A549 (cell line): ENCODE measurements around the gene MAPT. TPM values are rescaled to one million over a fixed set of nuclear protein-coding genes. Genes with fewer than 3 reads are reported as not detected.
A peak's percentile ranks its signal among the peaks of the same experiment; 100 is the strongest.

Experiments used
- ATAC-seq, 2 experiments: fragments of 200-7000 bp in 1 of 2; fragments of >200 bp in 1 of 2; cut with Nextera tagmentation in 1 of 2; cut with Tn5 transposase in 1 of 2; 3 replicates each; pipeline versions ENCODE4 v1.8.0 to v1.9.1; 2018 to 2020; ENCODE audit warnings: mild to moderate bottlenecking in 1 of 2, moderate library complexity in 1 of 2
- CTCF ChIA-PET: fragments of 300-600 bp; sonication (Branson Sonifier 250); formaldehyde crosslinking; extraction: SDS; loops from one replicate; lab custom pipeline; 2021; ENCODE audit warnings: antibody characterized with exemption, inconsistent platforms; lab: Yijun Ruan, JAX
- POLR2A ChIA-PET: fragments of 350-600 bp; formaldehyde crosslinking; extraction: SDS; loops from one replicate; lab custom pipeline; 2021; ENCODE audit warnings: antibody characterized with exemption, inconsistent platforms; lab: Yijun Ruan, JAX
- DNase-seq, 2 experiments: peaks; one replicate each; pipeline versions ENCODE4 v3.0.0 to v3.0.0-alpha.2; 2011 to 2016; ENCODE audit warnings: low read depth in 1 of 2, low spot score in 1 of 2
- FAIRE-seq: peaks from 2 replicates; lab custom pipeline; 2011; peaks lifted over from hg19 to GRCh38; lab: Jason Lieb, UNC
- H3K27ac ChIP-seq, 2 experiments: fragments of >200 bp; sonication (Bioruptor Twin); formaldehyde crosslinking; 3 replicates each; pipeline ENCODE4 v1.5.1; 2016 to 2017
- H3K4me1 ChIP-seq: fragments of >200 bp; sonication (Bioruptor Twin); formaldehyde crosslinking; 3 replicates; pipeline ENCODE4 v1.6.1; 2016
- H3K4me2 ChIP-seq: fragments of >200 bp; sonication (Bioruptor Twin); formaldehyde crosslinking; 3 replicates; pipeline ENCODE4 v1.6.1; 2016
- H3K4me3 ChIP-seq: fragments of >200 bp; sonication (Bioruptor Twin); formaldehyde crosslinking; 3 replicates; pipeline ENCODE4 v1.5.1; 2016
- H3K9me3 ChIP-seq: fragments of >200 bp; sonication (Bioruptor Twin); formaldehyde crosslinking; 3 replicates; pipeline ENCODE4 v1.6.1; 2016
- BHLHE40 ChIP-seq: IDR thresholded peaks from 2 replicates; pipeline ENCODE4 v1.6.1; 2012; ENCODE audit warnings: low read depth, low read length, inconsistent platforms
- CHD4 ChIP-seq: fragments of 200-600 bp; sonication (generic); IDR thresholded peaks from 2 replicates; pipeline ENCODE4 v1.6.1; 2016; ENCODE audit warnings: antibody characterized with exemption, mild to moderate bottlenecking, borderline replicate concordance
- EHF ChIP-seq: fragments of 250-450 bp; sonication (Bioruptor Pico); IDR thresholded peaks from 2 replicates; pipeline ENCODE4 v1.5.0; 2020; ENCODE audit warnings: mild to moderate bottlenecking
- EHMT2 ChIP-seq: fragments of 200-600 bp; sonication (generic); IDR thresholded peaks from 2 replicates; pipeline ENCODE4 v1.6.1; 2016; ENCODE audit warnings: antibody characterized with exemption, low read depth, mild to moderate bottlenecking, moderate library complexity
- EP300 ChIP-seq, 2 experiments: fragments of >200 bp; sonication (Bioruptor Twin); formaldehyde crosslinking; IDR thresholded peaks; 2 replicates in 1 of 2; 3 replicates in 1 of 2; pipeline ENCODE4 v1.6.1; 2016 to 2017
- ESRRA ChIP-seq: fragments of 150-350 bp; IDR thresholded peaks from 2 replicates; pipeline ENCODE4 v1.6.1; 2014; ENCODE audit warnings: mild to moderate bottlenecking, low read length, borderline replicate concordance
- FOSL2 ChIP-seq, 2 experiments: fragments of 450-650 bp in 1 of 2; fragments of >200 bp in 1 of 2; sonication (Bioruptor Twin) in 1 of 2; formaldehyde crosslinking; IDR thresholded peaks; 2 replicates each; pipeline versions ENCODE4 v1.5.0 to v1.6.1; 2016 to 2020; ENCODE audit warnings: mild to moderate bottlenecking in 1 of 2, moderate library complexity in 1 of 2
- FOXS1 ChIP-seq: fragments of 250-450 bp; sonication (Bioruptor Pico); IDR thresholded peaks from 2 replicates; pipeline ENCODE4 v1.5.0; 2020; ENCODE audit warnings: mild to moderate bottlenecking, moderate library complexity
- HDAC2 ChIP-seq: fragments of 200-600 bp; sonication (generic); IDR thresholded peaks from 2 replicates; pipeline ENCODE4 v1.6.1; 2016
- HOXA7 ChIP-seq: fragments of 250-450 bp; sonication (Bioruptor Pico); IDR thresholded peaks from 2 replicates; pipeline ENCODE4 v1.5.0; 2020; ENCODE audit warnings: mild to moderate bottlenecking, moderate library complexity
- HOXB5 ChIP-seq: fragments of 250-450 bp; sonication (Bioruptor Pico); IDR thresholded peaks from 2 replicates; pipeline ENCODE4 v1.5.0; 2020; ENCODE audit warnings: mild to moderate bottlenecking, moderate library complexity
- KDM1A ChIP-seq: fragments of 200-600 bp; sonication (generic); IDR thresholded peaks from 2 replicates; pipeline ENCODE4 v1.6.1; 2016; ENCODE audit warnings: low read depth, mild to moderate bottlenecking
- MAZ ChIP-seq: fragments of 150-350 bp; IDR thresholded peaks from 2 replicates; pipeline ENCODE4 v1.6.1; 2014; ENCODE audit warnings: antibody characterized with exemption, low read depth, low read length, borderline replicate concordance
- NFE2L2 ChIP-seq: fragments of 150-350 bp; conservative IDR thresholded peaks from 2 replicates; pipeline ENCODE4 v1.6.1; 2014; ENCODE audit warnings: low read length
- NPAS2 ChIP-seq: fragments of 250-450 bp; sonication (Bioruptor Pico); IDR thresholded peaks from 2 replicates; pipeline ENCODE4 v1.8.0; 2022; ENCODE audit warnings: mild to moderate bottlenecking, moderate library complexity, borderline replicate concordance
- NR3C1 ChIP-seq: fragments of >200 bp; sonication (Bioruptor Twin); formaldehyde crosslinking; IDR thresholded peaks from 3 replicates; pipeline ENCODE4 v1.6.1; 2017
- POLR2AphosphoS2 ChIP-seq: conservative IDR thresholded peaks from 2 replicates; pipeline ENCODE4 v1.6.1; 2012; ENCODE audit warnings: low read length, improper control_type of control experiment, inconsistent platforms
- RARB ChIP-seq: fragments of 250-450 bp; sonication (Bioruptor Pico); IDR thresholded peaks from 2 replicates; pipeline ENCODE4 v1.8.0; 2021; ENCODE audit warnings: mild to moderate bottlenecking, moderate library complexity
- RCOR1 ChIP-seq: fragments of 150-350 bp; IDR thresholded peaks from 2 replicates; pipeline ENCODE4 v1.6.1; 2014; ENCODE audit warnings: antibody characterized with exemption, low read length, low read depth
- RFX5 ChIP-seq: fragments of 450-650 bp; IDR thresholded peaks from 2 replicates; pipeline ENCODE4 v1.7.1; 2014; ENCODE audit warnings: antibody characterized with exemption, mild to moderate bottlenecking, moderate library complexity
- TFCP2L1 ChIP-seq: fragments of 250-450 bp; sonication (Bioruptor Pico); IDR thresholded peaks from 2 replicates; pipeline ENCODE4 v1.5.0; 2021; ENCODE audit warnings: mild to moderate bottlenecking
- TP53 ChIP-seq: fragments of 250-450 bp; sonication (Bioruptor Pico); IDR thresholded peaks from 2 replicates; pipeline ENCODE4 v1.5.0; 2021; ENCODE audit warnings: mild to moderate bottlenecking, moderate library complexity
- ZSCAN20 ChIP-seq: fragments of 250-450 bp; sonication (Bioruptor Pico); IDR thresholded peaks from 2 replicates; pipeline ENCODE4 v1.8.0; 2022; ENCODE audit warnings: mild to moderate bottlenecking, moderate library complexity
- WGBS: methylation state at CpG from one replicate; pipeline ENCODE4 v1.1.6; 2017; ENCODE audit errors: missing lambda C conversion rate; 5-methylcytosine and 5-hydroxymethylcytosine counted together
- polyA plus RNA-seq, 4 experiments: library from polyadenylated mRNA; depleted of rRNA in 3 of 4; stranded (reverse); fragments of >200 nt; fragmentation: RNase III in 1 of 4; extraction: RNeasy Plus Mini Kit Qiagen cat#74134 plus additional on column Dnase treatment in 1 of 4; gene quantifications; 2 replicates in 3 of 4; 3 replicates in 1 of 4; pipeline ENCODE4 v1.2.3, GENCODE V29; 2011 to 2017
- TF ChIP-seq, protein P1 (sequence below): fragments of >200 bp; sonication (Bioruptor Twin); formaldehyde crosslinking; IDR thresholded peaks from 2 replicates; pipeline ENCODE4 v1.6.1; 2016
- TF ChIP-seq, protein P2 (sequence below): IDR thresholded peaks from 2 replicates; pipeline ENCODE4 v1.6.1; 2012

The MAPT gene
- polyA plus RNA-seq, 2 of the 4 experiments (the other 2 are of a cell fraction), result 1.2 to 1.6 TPM

GRCh38 chr17:45987706-45988105, 93.4 kb downstream of the MAPT start:
- ChIA-PET POLR2A (no interaction called here), CTCF (interaction anchor here (0.9 to 2.1 kb wide), 6 partner anchors 13 to 225 kb away, joined by 3 to 12 read pairs (median 4); no protein-coding TSS in a partner anchor)
- WGBS, result 83% methylated on average over 5 of the region's 5 CpGs
- Histone ChIP-seq H3K27ac (no peak overlapping the region), H3K9me3 (no peaks in the 10 kb centered on the region), H3K4me2 (no peak overlapping the region), H3K4me1 (no peaks in the 10 kb centered on the region), H3K4me3 (no peak overlapping the region)
- no peak; a peak in 1 of 6 replicates for ATAC-seq
- DNase-seq, result no peak
- no peak for FAIRE-seq
- TF ChIP-seq ESRRA, result no peak
- no peak for TF ChIP-seq RFX5
- TF ChIP-seq CHD4, result no peak
- no peak for TF ChIP-seq MAZ
- no peak for TF ChIP-seq NR3C1
- TF ChIP-seq HOXB5, result no peak
- TF ChIP-seq ZSCAN20 (CRISPR knock-in tag), result no peak
- TF ChIP-seq KDM1A, result no peak
- no peak for TF ChIP-seq EHF (CRISPR knock-in tag)
- TF ChIP-seq, protein P1, sequence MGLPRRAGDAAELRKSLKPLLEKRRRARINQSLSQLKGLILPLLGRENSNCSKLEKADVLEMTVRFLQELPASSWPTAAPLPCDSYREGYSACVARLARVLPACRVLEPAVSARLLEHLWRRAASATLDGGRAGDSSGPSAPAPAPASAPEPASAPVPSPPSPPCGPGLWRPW, result no peak
- TF ChIP-seq, all 56 proteins: peak for 0

- ATAC-seq, result no peak
- POLR2A ChIA-PET, result no interaction called here
These were observed 95.4 kb downstream of the MAPT start for GRCh38 chr17:45989759-45990158.

GRCh38 chr17:45990886-45991285, 96.5 kb downstream of the MAPT start:
- no peaks in the 10 kb centered on the region for H3K9me3 ChIP-seq
- H3K27ac ChIP-seq, result no peak overlapping the region
- no peak overlapping the region for H3K4me3 ChIP-seq
- FAIRE-seq, result no peak
- 85% methylated on average over 6 of the region's 6 CpGs for WGBS
- TF ChIP-seq NR3C1 (no peak), HOXA7 (no peak), RFX5 (no peak), BHLHE40 (no peak), ZSCAN20 (CRISPR knock-in tag) (no peak), TFCP2L1 (no peak)
- TF ChIP-seq, protein P1, result no peak
- H3K4me1 ChIP-seq, result no peaks in the 10 kb centered on the region
- CTCF ChIA-PET, result interaction anchor here (0.7 to 5.1 kb wide), 7 partner anchors 10 to 271 kb away, joined by 3 to 34 read pairs (median 4); partner anchors contain the start of genes KANSL1 and MAPT
- H3K4me2 ChIP-seq, result no peak overlapping the region
- peak in 1 of 2 experiments; percentile 50; a peak in 3 of 6 replicates for ATAC-seq
- POLR2A ChIA-PET, result no interaction called here
- DNase-seq, result no peak

More at GRCh38 chr17:45989759-45990158, 95.4 kb downstream of the MAPT start:
- DNase-seq (no peak), FAIRE-seq (no peak)
- Histone ChIP-seq H3K4me2 (no peak overlapping the region), H3K9me3 (no peaks in the 10 kb centered on the region), H3K4me3 (no peak overlapping the region), H3K4me1 (no peaks in the 10 kb centered on the region), H3K27ac (no peak overlapping the region)
- 56% methylated on average over 3 of the region's 3 CpGs for WGBS
- no peak for TF ChIP-seq NR3C1
- no peak for TF ChIP-seq RCOR1
- TF ChIP-seq TP53, result no peak
- no peak for TF ChIP-seq POLR2AphosphoS2
- TF ChIP-seq RARB (CRISPR knock-in tag), result no peak
- no peak for TF ChIP-seq NFE2L2
- CTCF ChIA-PET, result interaction anchor here (0.6 to 5.1 kb wide), 6 partner anchors 11 to 1020 kb away, joined by 3 to 34 read pairs (median 4); no protein-coding TSS in a partner anchor

GRCh38 chr17:45991341-45991740, 97.0 kb downstream of the MAPT start:
- DNase-seq, result no peak
- H3K9me3 ChIP-seq, result no peaks in the 10 kb centered on the region
- no peak overlapping the region for H3K4me2 ChIP-seq
- WGBS, result 93% methylated on average over 10 of the region's 10 CpGs
- ChIA-PET CTCF (interaction anchor here (0.7 to 5.1 kb wide), 7 partner anchors 11 to 272 kb away, joined by 3 to 34 read pairs (median 3); partner anchors contain the start of genes KANSL1 and MAPT), POLR2A (no interaction called here)
- FAIRE-seq, result no peak
- no peaks in the 10 kb centered on the region for H3K4me1 ChIP-seq
- H3K27ac ChIP-seq, result no peak overlapping the region
- no peak overlapping the region for H3K4me3 ChIP-seq
- TF ChIP-seq EP300 (IDR thresholded peaks at IDR 0.05) (no peak), FOSL2 (IDR thresholded peaks at IDR 0.05) (no peak), FOSL2 (CRISPR knock-in tag; IDR thresholded peaks at IDR 0.05) (no peak), EHMT2 (no peak), FOXS1 (CRISPR knock-in tag) (no peak), BHLHE40 (no peak), HDAC2 (no peak), RFX5 (no peak), NR3C1 (no peak), POLR2AphosphoS2 (no peak), NPAS2 (CRISPR knock-in tag) (no peak)
- TF ChIP-seq, protein P2, sequence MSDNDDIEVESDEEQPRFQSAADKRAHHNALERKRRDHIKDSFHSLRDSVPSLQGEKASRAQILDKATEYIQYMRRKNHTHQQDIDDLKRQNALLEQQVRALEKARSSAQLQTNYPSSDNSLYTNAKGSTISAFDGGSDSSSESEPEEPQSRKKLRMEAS, result no peak
- no peak for ATAC-seq
